Duodenal mucosa (tissue), 2 donors: ENCODE data around the gene BLACAT1.

Experiments
- H3K27ac ChIP-seq: one replicate; pipeline ENCODE4 v1.7.0; 2013; ENCODE audit warnings: low read depth, low read length
- H3K27me3 ChIP-seq, 2 donors: one replicate each; pipeline ENCODE4 v1.7.0; 2013; ENCODE audit warnings: low read length in 2 of 2, control low read depth in 1 of 2; ENCODE audit not compliant: insufficient read depth in 2 of 2, control insufficient read depth in 1 of 2
- H3K36me3 ChIP-seq, 2 donors: one replicate each; pipeline ENCODE4 v1.7.0; 2013; ENCODE audit warnings: low read length in 2 of 2, control low read depth in 1 of 2; ENCODE audit not compliant: insufficient read depth in 2 of 2, control insufficient read depth in 1 of 2
- H3K4me1 ChIP-seq, 2 donors: one replicate each; pipeline ENCODE4 v1.7.0; 2013; ENCODE audit warnings: low read length in 2 of 2, control low read depth in 1 of 2; ENCODE audit not compliant: insufficient read depth in 2 of 2, control insufficient read depth in 1 of 2
- H3K4me3 ChIP-seq, 2 donors: one replicate each; pipeline ENCODE4 v1.7.0; 2013; ENCODE audit warnings: low read length in 2 of 2, low read depth in 1 of 2
- H3K9ac ChIP-seq, 2 donors: one replicate each; pipeline ENCODE4 v1.7.0; 2013; ENCODE audit warnings: low read length in 2 of 2, low read depth in 1 of 2
- H3K9me3 ChIP-seq, 2 donors: one replicate each; pipeline ENCODE4 v1.7.0; 2013; ENCODE audit warnings: low read length in 2 of 2, control low read depth in 1 of 2; ENCODE audit not compliant: control insufficient read depth in 1 of 2

BLACAT1 gene

GRCh38 chr1:205432116-205432515 is 23.7 kb downstream of the BLACAT1 start:
- H3K9ac ChIP-seq = no peak overlapping the region
- no peak overlapping the region for H3K27ac ChIP-seq
- peaks cover 21 to 22% of the 10 kb centered on the region in 2 donors for H3K4me1 ChIP-seq
- H3K4me3 ChIP-seq = no peak overlapping the region
- H3K9me3 ChIP-seq = no peaks in the 10 kb centered on the region
- no peaks in the 10 kb centered on the region for H3K36me3 ChIP-seq
- H3K27me3 ChIP-seq = peaks cover 0 to 9% of the 10 kb centered on the region in 2 donors

GRCh38 chr1:205430696-205431305 is 25.0 kb downstream of the BLACAT1 start:
- Histone ChIP-seq H3K4me3 (peak overlapping the region; percentile 68 to 70), H3K27ac (no peak overlapping the region), H3K4me1 (peaks cover 21 to 22% of the 10 kb centered on the region in 2 donors), H3K9ac (peak overlapping the region; percentile 6 to 38), H3K27me3 (peaks cover 0 to 10% of the 10 kb centered on the region in 2 donors), H3K9me3 (no peaks in the 10 kb centered on the region), H3K36me3 (no peaks in the 10 kb centered on the region)

DNA sequence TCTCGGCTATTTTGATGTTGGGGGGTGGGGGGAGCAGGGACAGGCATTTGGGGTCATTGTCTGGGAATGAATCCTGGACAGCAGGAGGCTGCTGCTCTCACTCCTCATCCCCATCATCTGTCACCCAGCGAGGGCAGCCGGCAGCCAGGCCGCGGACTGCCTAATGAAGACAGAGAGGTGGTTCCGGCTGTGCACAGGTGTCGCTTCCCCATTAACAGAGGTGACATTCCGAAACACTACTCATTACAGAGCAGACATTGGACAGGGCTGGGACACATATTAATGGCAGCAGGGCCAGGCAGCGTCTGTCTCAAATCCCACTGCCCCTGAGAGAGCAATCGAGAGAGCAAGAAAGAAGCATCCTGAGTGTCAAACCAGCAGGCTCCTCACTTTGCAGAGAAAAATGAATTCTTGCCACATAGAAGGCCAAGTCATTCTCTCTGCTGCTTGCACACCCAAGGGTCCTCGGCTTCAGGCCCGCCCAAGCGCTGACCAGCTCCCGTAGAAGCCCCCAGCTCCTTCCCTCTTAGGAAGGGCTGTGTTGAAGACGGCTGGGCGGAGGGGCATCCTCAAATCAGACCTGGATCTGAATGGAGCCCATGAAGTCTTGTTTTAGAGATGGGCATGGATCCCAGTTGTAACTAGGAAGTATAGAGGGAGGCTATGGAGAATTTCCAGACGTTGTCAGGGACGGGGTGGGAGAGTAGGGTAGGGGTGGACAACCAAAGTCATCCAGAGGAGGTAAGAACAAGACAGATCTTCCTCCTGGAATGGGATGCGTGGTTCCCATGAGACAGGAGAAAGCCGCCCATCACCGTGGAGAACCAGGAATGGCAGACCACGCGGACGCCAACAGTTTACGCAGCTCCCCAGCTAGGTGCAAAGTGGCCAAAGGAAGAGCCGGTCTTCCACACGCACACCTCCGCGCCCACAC is 25.8 kb downstream of the BLACAT1 start:
- Histone ChIP-seq H3K9ac (peak overlapping the region; percentile 6 to 38), H3K4me3 (peak overlapping the region; percentile 68 to 70), H3K4me1 (peaks cover 16 to 18% of the 10 kb centered on the region in 2 donors), H3K27ac (no peak overlapping the region), H3K36me3 (no peaks in the 10 kb centered on the region), H3K9me3 (no peaks in the 10 kb centered on the region), H3K27me3 (peaks cover 2 to 9% of the 10 kb centered on the region in 2 donors)

DNA sequence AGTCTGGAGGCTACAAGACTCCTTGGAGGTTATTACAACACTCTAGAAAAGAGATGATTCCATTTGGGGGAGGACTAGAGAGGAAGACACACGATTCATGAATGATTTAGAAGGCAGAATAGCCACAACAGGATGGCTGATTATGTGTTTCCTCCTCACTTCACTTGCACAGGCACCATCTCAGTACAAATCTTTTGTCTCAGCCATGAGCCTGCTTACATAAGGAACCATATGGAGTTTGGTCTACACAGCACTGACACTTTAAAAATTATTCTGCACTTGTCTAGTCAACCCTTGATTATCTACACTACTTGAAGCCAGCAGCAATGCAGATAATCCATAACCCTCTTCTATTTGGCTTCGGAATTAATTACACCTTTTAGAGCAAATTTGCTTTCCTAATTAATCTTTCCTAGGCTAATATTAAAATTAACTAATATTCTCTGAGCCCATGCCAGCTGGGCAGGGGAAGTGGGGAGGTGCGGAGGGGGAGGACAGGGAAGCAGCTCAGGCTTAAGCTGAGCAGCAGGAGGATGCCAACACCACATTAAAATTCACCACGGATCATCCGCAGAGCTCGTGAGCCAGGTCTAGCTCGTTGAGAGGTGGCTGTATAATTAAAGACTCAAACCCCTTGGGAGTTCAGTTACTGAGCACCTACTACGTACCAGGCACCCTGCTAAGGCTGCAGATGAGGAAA is 30.8 kb downstream of the BLACAT1 start:
- Histone ChIP-seq H3K27ac (no peak overlapping the region), H3K36me3 (no peaks in the 10 kb centered on the region), H3K9ac (no peak overlapping the region), H3K4me1 (no peaks in the 10 kb centered on the region), H3K9me3 (no peaks in the 10 kb centered on the region), H3K27me3 (peaks cover 9 to 10% of the 10 kb centered on the region in 2 donors), H3K4me3 (no peak overlapping the region)

DNA sequence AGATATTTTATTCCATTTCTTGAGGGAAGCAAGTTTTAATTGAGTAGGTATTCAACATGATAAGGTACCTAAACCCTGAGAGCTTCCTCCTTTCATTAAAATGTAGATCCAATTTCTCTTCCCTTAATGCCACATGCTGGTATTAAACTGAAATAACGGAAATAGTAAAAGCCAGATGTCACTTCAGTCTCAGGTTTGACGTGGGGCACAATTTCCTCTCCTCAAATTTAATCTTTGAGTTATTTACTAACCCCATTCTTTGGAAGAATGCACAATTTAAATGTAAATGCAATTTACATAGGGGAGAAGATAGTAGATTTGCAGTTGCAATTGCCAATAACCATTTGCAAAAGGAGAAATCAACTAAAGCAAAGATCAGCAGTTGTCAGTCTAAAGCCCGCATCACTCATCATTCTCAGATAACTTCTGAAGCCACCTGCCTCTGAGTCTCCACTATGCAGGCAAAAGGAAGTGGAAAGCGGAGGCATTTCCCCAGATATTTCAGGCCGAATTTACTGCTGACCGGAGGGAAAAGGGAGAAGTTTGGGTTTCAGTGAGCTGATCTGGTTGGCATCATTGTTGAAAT is 31.9 kb downstream of the BLACAT1 start:
- Histone ChIP-seq H3K9ac (no peak overlapping the region), H3K27ac (no peak overlapping the region), H3K4me1 (no peaks in the 10 kb centered on the region), H3K9me3 (no peaks in the 10 kb centered on the region), H3K4me3 (no peak overlapping the region), H3K27me3 (peaks cover 9 to 10% of the 10 kb centered on the region in 2 donors), H3K36me3 (no peaks in the 10 kb centered on the region)

GRCh38 chr1:205422993-205423642 is 32.7 kb downstream of the BLACAT1 start:
- Histone ChIP-seq H3K27me3 (peaks cover 9 to 10% of the 10 kb centered on the region in 2 donors), H3K9me3 (no peaks in the 10 kb centered on the region), H3K36me3 (no peaks in the 10 kb centered on the region), H3K9ac (no peak overlapping the region), H3K4me3 (no peak overlapping the region), H3K4me1 (no peaks in the 10 kb centered on the region), H3K27ac (no peak overlapping the region)

DNA sequence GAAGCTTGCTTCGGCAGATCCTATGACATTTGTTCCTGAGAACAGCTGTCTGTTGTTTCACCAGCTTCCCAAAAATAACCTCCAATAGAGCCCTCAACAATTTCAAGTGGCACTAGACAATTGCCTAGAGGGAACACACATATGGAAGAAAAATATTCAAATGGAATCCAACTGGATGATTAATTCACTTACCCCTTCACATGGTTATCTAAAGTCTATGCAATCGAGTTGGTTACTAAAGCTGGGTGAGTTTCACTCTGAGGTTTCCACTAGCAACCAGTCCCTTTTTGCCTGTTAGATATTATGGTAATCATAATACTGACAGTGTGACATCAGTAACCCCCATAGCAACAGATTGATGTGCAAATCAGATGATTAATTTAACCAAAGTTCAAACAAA is 34.0 kb downstream of the BLACAT1 start, which contains the start of gene LEMD1:
TSS of gene LEMD1 (minus strand) at position 259 of the 400 bp plus-strand sequence. CDS start 1,520 bp downstream, outside the sequence.
- H3K9ac ChIP-seq = no peak within 1 kb of the TSS
- no peaks in the 10 kb centered on the region for H3K9me3 ChIP-seq
- H3K27me3 ChIP-seq = peaks cover 9 to 10% of the 10 kb centered on the region in 2 donors
- H3K4me3 ChIP-seq = no peak within 1 kb of the TSS
- H3K27ac ChIP-seq = no peak within 1 kb of the TSS
- H3K4me1 ChIP-seq = no peaks in the 10 kb centered on the region
- no peaks in the 10 kb centered on the region for H3K36me3 ChIP-seq

DNA sequence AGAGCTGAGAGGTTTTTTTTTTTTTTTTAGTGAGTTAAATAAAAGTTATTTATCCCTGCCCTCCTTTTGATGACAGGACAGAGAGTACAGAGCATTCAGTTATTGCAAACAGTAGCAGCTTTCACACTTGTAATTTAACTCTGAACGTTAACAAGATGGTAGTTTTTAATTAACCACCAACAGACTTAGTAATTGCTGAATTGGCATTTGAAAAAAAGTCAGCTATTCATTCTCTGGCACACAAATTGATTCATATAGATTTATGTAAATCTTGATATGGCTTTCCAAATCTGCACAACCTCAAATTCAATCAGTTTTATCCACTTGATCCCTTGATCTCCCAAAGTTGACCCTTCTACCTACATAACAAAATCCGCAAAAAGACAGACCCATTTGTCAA is 34.9 kb downstream of the BLACAT1 start:
- H3K9ac ChIP-seq = no peak overlapping the region
- no peaks in the 10 kb centered on the region for H3K36me3 ChIP-seq
- no peak overlapping the region for H3K27ac ChIP-seq
- no peaks in the 10 kb centered on the region for H3K4me1 ChIP-seq
- no peaks in the 10 kb centered on the region for H3K9me3 ChIP-seq
- H3K4me3 ChIP-seq = no peak overlapping the region
- H3K27me3 ChIP-seq = peaks cover 6 to 9% of the 10 kb centered on the region in 2 donors

DNA sequence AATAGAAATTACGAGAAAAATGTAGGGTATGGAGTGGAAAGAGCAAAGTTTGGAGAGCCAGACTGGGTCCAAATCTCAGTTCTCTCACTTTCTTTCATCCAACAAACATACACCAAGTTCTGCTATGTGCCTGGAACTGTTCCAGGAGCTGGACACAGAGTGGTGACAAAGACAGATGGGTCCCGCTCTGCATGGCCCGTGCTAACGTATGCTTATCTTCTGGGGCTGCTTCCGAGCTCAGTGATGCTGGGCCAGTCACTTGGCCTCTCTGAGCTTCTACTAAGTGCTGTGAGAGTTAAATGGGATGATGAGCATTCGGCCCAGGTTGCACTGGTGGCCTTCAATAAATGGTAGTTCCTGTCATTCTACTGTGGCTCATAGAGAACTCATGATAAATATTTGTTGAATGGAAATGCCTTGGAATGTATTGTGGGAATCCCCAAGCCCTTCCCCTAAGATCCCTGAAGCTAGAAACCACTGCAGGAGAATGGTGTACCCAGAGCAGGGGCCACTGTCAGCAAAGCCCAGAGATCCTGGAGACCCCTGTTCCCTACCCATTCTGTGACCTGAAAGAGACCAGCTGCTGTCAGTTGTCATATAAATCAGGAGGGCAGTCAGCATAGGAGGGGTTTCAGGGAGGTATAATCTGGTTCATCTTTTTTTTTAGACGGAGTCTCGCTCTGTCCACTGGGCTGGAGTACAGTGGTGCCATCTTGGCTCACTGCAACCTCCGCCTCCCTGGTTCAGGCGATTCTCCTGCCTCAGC is 37.8 kb downstream of the BLACAT1 start:
- Histone ChIP-seq H3K9me3 (no peaks in the 10 kb centered on the region), H3K4me3 (no peak overlapping the region), H3K27ac (no peak overlapping the region), H3K9ac (no peak overlapping the region), H3K27me3 (peaks cover 0 to 7% of the 10 kb centered on the region in 2 donors), H3K36me3 (no peaks in the 10 kb centered on the region), H3K4me1 (no peaks in the 10 kb centered on the region)
